ENCODE data around the gene DGKD.

DGKD gene

DNA sequence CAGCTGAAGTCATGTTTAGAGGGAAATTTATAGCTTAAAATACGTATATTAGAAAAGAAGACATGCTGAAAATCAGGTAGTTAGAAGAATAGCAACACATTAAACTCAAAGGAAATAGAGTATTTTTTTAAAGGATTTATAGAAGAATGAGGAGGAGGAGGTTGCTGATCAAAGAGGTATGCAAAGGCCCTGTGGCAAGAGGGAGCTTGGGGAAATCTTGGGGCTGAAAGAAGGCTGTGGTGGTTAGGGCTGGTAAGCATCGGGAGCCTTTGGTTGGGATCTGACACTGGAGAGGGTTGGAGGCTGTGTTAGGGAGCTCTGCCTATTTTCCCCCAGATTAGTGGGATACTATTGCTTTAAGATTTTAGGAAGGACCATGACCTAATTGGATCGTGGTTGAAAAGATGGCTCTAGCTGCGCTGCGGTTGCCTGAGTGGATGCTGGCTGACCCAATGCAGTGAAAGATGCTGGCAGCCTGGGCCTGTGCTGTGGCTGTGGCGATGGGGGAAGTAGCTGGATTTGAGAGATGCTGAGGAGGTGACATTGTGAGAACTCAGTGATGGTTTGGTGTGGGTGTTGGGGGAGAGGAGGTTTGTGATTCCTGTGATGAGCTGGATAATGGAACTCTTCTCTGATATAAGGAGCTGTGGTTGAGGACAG is 11.7 kb downstream of the DGKD start:
- TF ChIP-seq, protein P1, sequence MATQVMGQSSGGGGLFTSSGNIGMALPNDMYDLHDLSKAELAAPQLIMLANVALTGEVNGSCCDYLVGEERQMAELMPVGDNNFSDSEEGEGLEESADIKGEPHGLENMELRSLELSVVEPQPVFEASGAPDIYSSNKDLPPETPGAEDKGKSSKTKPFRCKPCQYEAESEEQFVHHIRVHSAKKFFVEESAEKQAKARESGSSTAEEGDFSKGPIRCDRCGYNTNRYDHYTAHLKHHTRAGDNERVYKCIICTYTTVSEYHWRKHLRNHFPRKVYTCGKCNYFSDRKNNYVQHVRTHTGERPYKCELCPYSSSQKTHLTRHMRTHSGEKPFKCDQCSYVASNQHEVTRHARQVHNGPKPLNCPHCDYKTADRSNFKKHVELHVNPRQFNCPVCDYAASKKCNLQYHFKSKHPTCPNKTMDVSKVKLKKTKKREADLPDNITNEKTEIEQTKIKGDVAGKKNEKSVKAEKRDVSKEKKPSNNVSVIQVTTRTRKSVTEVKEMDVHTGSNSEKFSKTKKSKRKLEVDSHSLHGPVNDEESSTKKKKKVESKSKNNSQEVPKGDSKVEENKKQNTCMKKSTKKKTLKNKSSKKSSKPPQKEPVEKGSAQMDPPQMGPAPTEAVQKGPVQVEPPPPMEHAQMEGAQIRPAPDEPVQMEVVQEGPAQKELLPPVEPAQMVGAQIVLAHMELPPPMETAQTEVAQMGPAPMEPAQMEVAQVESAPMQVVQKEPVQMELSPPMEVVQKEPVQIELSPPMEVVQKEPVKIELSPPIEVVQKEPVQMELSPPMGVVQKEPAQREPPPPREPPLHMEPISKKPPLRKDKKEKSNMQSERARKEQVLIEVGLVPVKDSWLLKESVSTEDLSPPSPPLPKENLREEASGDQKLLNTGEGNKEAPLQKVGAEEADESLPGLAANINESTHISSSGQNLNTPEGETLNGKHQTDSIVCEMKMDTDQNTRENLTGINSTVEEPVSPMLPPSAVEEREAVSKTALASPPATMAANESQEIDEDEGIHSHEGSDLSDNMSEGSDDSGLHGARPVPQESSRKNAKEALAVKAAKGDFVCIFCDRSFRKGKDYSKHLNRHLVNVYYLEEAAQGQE (IDR thresholded peaks at IDR 0.05; ENCODE audit: insufficient read depth in 1 of 2, low read depth in 2 of 2, low read length in 2 of 2), result no peak
- TF ChIP-seq SIN3A (IDR thresholded peaks at IDR 0.05; ENCODE audit: borderline replicate concordance, insufficient read depth, low read length) (no peak), FOXP2 (optimal IDR thresholded peaks at IDR 0.05; ENCODE audit: borderline replicate concordance, extremely low read depth, extremely low read length, insufficient read depth) (no peak), POLR2AphosphoS5 (IDR thresholded peaks at IDR 0.05; ENCODE audit: low read depth, low read length) (no peak), TAF1 (IDR thresholded peaks at IDR 0.05; ENCODE audit: borderline replicate concordance, insufficient read depth, low read length) (no peak)

DNA sequence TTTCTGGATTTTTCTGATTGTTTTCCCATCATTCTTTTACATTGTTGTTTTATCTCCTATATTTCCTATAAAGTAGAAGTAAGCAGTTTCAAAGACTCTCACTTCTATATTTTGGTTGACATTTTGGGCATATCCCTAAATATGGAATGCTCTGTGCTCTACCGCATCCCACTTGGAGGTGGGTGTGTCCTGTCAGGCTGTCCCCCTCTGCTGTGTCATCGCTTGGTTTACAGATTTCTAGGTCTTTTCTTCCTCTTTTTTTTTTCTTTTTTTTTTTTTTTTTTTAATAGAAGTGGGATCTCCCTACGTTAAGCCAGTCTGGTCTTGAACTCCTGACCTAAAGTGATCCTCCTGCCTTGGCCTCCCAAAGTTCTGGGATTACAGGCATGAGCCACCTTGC is 13.3 kb downstream of the DGKD start:
- TF ChIP-seq SIN3A (IDR thresholded peaks at IDR 0.05; ENCODE audit: borderline replicate concordance, insufficient read depth, low read length) (no peak), TAF1 (IDR thresholded peaks at IDR 0.05; ENCODE audit: borderline replicate concordance, insufficient read depth, low read length) (no peak), POLR2AphosphoS5 (IDR thresholded peaks at IDR 0.05; ENCODE audit: low read depth, low read length) (no peak), FOXP2 (optimal IDR thresholded peaks at IDR 0.05; ENCODE audit: borderline replicate concordance, extremely low read depth, extremely low read length, insufficient read depth) (no peak)
- TF ChIP-seq, protein P1 (IDR thresholded peaks at IDR 0.05; ENCODE audit: insufficient read depth in 1 of 2, low read depth in 2 of 2, low read length in 2 of 2), result no peak

DNA sequence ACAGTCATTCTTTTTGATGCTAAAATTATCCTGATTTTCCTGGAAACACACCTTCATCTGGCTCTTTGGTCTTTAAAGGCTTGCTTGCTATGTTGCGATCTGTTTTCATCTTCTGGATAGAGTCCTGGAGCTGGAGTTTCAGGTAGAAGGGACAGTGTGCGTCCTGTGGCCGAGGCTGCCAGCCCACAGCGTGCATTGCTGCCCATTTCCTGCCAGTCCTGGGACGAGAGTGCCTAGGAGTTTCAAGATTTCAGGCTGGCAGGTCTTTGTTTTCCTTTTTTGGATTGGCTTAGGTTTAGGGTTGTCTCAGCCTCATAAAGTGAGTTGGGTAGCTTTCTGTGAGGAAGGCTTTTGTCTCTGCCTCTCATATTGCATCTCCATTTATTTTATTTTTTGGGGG is 14.5 kb downstream of the DGKD start:
- TF ChIP-seq SIN3A (IDR thresholded peaks at IDR 0.05; ENCODE audit: borderline replicate concordance, insufficient read depth, low read length) (no peak), FOXP2 (optimal IDR thresholded peaks at IDR 0.05; ENCODE audit: borderline replicate concordance, extremely low read depth, extremely low read length, insufficient read depth) (no peak), TAF1 (IDR thresholded peaks at IDR 0.05; ENCODE audit: borderline replicate concordance, insufficient read depth, low read length) (no peak), POLR2AphosphoS5 (IDR thresholded peaks at IDR 0.05; ENCODE audit: low read depth, low read length) (no peak)
- TF ChIP-seq, protein P1 (IDR thresholded peaks at IDR 0.05; ENCODE audit: insufficient read depth in 1 of 2, low read depth in 2 of 2, low read length in 2 of 2), result no peak

DNA sequence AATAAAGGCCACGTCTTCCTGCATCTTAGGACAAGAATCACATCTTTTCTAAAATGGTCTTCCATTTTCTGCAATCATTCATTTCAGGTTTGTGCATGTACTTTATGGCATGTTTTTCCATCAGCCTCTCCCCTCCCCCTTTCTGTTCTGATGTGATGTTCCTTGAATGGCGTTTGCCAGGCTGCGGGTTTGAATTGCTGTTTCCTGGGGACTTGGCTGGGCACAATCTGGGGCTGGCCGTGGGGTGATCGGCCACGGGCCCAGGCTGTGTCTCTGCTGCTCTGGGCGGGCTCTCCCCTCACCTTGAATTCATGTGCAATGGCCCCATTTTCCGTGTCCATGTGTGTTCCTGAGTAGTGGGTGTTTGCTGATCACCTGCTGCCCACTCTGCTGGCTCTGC is 15.2 kb downstream of the DGKD start:
- TF ChIP-seq, protein P1 (IDR thresholded peaks at IDR 0.05; ENCODE audit: insufficient read depth in 1 of 2, low read depth in 2 of 2, low read length in 2 of 2), result no peak
- TF ChIP-seq TAF1 (IDR thresholded peaks at IDR 0.05; ENCODE audit: borderline replicate concordance, insufficient read depth, low read length) (no peak), POLR2AphosphoS5 (IDR thresholded peaks at IDR 0.05; ENCODE audit: low read depth, low read length) (no peak), SIN3A (IDR thresholded peaks at IDR 0.05; ENCODE audit: borderline replicate concordance, insufficient read depth, low read length) (no peak), FOXP2 (optimal IDR thresholded peaks at IDR 0.05; ENCODE audit: borderline replicate concordance, extremely low read depth, extremely low read length, insufficient read depth) (no peak)
